NCI-H146 (cell line): Measurements from ENCODE around the gene SENP8.

Experiments
- DNase-seq: peaks from one replicate; lab custom pipeline; 2025; lab: John Stamatoyannopoulos, UW

Gene SENP8

DNA sequence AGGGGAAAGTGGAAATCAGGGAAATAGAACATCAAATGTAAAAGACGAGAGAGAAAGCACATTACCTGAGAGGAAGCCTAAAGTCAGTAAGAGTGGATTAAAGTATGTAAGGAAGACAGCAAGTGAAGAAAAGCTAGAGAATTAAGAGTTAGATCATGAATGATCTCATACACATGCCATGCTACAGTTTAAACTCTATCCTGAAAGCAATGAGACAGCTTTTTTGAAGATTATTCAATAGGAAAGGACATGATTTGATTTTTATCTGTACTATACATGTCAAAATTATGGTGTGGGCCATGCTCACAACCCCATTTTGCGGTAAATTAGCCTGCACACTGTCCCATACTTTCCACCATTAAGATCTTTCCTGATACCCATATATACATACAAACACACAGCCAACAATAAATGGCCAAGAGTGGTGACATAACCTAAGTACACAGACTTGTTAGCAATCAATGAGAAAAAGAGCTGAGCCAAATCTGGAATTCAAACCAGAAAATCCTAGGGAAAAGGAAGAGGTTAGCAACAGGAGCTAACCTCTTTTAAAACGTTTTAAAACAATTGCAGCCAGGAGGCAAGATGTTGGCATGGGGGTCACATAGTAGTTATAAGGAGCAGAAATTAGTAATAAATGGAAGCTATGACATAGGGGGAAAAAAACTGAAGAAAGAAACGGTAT, 4.7 kb upstream of the SENP8 start:
- DNase-seq: no peak

GRCh38 chr15:72116731-72117485, 1.3 kb upstream of the SENP8 start:
- DNase-seq: peak; percentile 14

DNA sequence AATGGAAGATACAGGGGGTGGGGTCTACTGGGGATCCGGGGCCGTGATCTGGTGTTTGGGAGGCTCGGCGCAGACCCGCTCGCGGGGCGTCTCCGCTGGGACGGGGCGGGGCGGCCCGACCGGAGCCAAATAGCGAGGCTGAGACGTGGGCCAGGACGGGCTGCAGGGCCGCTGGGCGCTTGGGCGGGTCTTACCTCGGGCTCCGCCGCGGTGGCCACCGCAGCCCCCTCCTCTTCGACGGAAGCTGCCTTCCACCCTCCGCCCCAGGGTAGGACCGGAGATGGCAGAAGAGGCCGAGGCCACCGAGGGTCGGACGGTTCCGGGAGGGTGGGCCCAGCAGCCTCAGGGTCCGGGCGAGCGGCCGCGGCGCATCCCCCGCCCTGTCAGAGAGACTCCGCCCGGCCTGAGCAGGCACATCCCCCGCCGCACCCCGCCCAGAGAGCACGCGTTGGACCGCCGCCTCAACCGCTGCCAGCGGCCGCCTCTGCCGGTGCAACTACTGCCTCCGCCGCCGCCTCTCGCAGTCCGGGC, 652 bp upstream of the SENP8 start:
- DNase-seq: no peak

GRCh38 chr15:72124218-72124617, 6.0 kb downstream of the SENP8 start:
- DNase-seq: no peak

- DNase-seq: no peak
Observed at GRCh38 chr15:72127724-72128322, 9.6 kb downstream of the SENP8 start.

GRCh38 chr15:72128359-72128758, 10.2 kb downstream of the SENP8 start:
- DNase-seq: no peak

DNA sequence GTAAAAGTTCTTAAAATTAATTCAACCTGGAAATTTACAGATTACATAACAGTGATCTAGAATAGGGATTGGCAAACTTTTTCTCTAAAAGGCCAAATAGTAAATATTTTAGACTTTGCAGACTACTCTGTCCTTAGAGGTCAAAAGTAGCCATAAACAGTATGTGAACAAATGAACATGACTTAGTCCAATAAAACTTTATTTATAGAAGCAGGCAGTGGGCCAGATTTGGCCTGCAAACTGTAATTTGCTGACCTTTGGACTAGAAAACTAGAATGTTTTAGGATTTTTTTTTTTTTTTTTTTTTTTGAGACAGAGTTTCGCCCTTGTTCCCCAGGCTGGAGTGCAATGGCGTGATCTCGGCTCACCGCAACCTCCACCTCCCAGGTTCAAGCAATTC, 12.1 kb downstream of the SENP8 start:
- DNase-seq: no peak

DNA sequence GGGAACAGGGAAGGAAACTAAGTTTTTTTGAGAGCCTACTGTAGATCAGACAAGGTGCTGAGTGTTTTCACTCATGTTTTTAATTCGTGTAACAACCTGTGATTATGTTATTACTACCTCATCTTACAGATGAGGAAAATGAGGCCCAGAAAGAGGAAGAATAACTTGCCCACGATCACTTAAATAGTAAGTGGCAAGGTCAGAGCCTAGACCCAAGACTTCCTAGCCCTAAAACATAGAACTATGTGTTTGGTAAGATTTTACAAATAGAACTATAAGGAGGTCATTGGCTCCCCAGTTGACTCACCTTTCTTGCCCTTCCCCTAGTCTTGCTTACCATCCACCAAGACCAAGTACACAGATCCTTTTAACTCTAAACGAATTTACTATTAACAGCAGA, 13.7 kb downstream of the SENP8 start:
- DNase-seq: no peak

- DNase-seq: no peak
Observed at GRCh38 chr15:72133211-72133610, 15.0 kb downstream of the SENP8 start.

- peak; percentile 32 for DNase-seq
Observed at GRCh38 chr15:72135719-72136118, 17.5 kb downstream of the SENP8 start.

GRCh38 chr15:72136170-72137051, 18.2 kb downstream of the SENP8 start:
- peak; percentile 67 for DNase-seq

- no peak for DNase-seq
Observed at GRCh38 chr15:72139667-72140066, 21.5 kb downstream of the SENP8 start.

GRCh38 chr15:72140088-72140487, 21.9 kb downstream of the SENP8 start:
- DNase-seq: no peak

- DNase-seq: no peak
Observed at GRCh38 chr15:72141171-72142084, 23.2 kb downstream of the SENP8 start.

DNA sequence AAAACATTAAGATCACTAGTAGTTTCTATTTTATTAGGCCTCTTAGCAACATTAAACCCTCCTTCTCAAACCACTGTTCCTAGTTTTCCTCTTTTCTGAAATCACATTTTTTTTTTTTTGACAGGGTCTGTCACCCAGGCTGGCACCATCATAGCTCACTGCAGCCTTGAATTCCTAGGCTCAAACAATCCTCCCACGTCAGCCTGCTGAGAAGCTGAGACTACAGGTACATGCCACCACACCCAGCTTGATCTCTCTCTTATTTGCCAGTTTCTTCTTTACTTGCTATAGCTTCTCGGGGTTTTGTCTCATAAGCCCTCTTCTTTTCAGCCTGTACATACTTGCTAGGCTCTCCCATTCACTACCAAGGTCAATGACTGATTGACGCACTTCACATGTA, 28.0 kb downstream of the SENP8 start:
- DNase-seq: no peak

DNA sequence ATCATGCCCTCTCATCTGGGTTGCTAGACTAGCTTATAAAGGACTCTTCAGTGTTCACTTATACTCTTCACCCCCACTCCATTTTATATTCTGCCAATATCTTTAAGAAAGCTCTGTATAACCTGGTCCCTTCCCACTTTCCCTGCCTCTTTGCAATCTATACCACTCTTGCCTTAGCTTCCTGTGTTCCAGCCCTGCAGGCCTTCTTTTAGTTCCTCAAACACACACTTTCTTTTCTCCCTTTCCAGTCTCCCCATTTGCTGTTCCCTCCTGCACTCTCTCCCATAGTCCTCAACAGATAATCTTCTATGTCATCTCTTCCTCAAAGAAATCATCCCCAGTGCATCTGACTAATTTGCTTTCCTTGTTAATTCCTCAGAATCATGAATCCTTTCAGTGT, 28.7 kb downstream of the SENP8 start:
- no peak for DNase-seq

DNA sequence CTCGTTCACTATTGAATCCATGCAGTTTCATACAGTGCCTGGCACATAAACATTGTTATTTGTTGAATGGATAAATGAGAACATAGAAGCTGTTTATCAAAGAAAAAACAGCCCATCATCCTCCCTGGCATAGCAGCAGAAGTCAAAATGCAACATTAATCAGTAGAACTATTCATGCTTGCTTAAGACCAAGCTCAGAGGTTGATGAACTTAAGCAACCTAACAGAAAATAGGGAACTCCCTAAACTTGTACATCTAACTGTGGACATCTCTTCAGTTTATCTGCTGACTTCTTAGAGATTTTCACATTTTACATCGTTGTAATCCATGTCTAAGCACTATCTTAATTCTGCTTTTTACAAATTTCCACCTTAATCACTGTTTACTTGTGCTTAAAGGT, 29.2 kb downstream of the SENP8 start:
- DNase-seq: no peak

GRCh38 chr15:72153269-72154000, 35.2 kb downstream of the SENP8 start:
- no peak for DNase-seq

DNA sequence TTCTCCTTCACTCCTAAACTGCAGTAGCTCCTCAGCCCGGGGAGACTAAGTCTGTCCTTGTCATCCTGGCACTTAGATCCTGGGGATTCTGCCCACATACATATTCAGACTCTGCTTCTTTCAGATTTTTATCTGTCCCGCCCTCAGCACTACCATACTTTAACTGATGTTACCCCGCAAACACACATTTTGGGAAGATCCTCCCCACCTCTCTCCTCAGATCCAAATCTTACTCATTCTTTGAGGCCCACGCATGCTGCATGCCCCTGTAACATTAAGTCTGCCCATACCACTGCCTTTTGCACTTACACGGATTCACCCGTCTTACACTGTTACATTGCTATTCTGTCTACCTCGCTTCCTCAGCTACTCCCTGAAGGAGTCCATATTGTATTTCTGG, 36.1 kb downstream of the SENP8 start:
- DNase-seq: no peak

DNA sequence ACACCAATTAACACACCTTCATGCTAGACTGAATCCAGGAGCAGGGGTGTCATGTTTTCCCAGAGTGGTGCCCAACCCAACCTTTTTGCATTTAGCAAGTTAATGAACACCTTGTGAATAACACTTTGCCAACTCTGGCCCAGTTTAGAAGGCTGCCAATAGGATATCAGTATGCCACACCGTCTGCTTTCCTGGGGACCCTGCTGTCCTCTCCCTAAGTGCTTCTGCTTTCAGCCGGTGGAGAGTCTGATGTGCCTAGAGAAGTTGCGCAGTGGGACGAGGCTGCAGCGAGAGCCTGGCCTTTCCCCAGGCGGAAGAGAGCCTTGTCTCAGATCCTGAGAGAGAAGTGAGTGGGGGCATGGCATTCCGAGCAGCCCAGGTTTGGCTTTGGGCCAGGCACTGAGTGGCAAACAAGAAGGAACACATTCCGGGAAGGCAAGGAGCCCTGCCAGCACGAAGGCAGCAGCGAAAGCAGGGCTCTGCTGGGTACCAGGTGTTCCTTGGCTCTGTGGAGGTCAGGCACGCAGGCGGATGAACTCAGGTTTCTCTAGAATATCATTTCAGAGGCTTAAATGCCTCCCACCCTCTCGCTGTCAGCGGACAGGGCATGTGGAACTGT, 36.9 kb downstream of the SENP8 start:
- peak; percentile 30 for DNase-seq
